ENCODE results near the gene RPS19BP1. TPM values are rescaled to one million over a fixed set of nuclear protein-coding genes. Genes with fewer than 3 reads are reported as not detected.

RPS19BP1 gene
- total and polyA plus RNA-seq, 8 donors = 25.9 to 117 (median 36.7) TPM

DNA sequence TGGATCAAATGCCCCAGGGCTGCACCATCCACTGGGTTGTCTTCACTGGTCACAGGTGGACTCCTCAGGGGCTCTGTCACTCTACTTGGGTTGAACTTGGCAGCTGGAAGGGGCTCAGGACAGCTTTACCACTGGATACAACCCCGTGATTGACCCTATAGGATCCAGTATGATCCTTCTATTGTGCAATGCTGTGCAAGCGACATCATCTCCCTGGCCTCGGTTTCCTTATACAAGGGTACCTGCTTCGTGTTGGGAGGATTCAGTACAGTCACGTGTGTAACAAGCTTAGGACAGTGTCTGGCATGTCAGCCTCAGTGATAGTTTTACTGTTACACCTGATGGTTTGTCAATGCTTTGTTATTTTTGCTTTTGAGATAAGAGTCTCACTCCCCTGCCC lies 51.0 kb downstream of the RPS19BP1 start:
- FAIRE-seq (no peak), ATAC-seq (no peak), DNase-seq (no peak)
- Histone ChIP-seq H3K27me3 (no peaks in the 10 kb centered on the region), H3K27ac (no peak overlapping the region), H3K9me3 (no peaks in the 10 kb centered on the region), H3K4me1 (no peaks in the 10 kb centered on the region), H3K4me3 (no peak overlapping the region), H3K36me3 (no peaks in the 10 kb centered on the region)
- intact Hi-C loops (cut with DNase I) = no loop called here
- WGBS, 2 donors = 80 to 83% methylated on average over 5 of the region's 5 CpGs
- TF ChIP-seq, protein P1, sequence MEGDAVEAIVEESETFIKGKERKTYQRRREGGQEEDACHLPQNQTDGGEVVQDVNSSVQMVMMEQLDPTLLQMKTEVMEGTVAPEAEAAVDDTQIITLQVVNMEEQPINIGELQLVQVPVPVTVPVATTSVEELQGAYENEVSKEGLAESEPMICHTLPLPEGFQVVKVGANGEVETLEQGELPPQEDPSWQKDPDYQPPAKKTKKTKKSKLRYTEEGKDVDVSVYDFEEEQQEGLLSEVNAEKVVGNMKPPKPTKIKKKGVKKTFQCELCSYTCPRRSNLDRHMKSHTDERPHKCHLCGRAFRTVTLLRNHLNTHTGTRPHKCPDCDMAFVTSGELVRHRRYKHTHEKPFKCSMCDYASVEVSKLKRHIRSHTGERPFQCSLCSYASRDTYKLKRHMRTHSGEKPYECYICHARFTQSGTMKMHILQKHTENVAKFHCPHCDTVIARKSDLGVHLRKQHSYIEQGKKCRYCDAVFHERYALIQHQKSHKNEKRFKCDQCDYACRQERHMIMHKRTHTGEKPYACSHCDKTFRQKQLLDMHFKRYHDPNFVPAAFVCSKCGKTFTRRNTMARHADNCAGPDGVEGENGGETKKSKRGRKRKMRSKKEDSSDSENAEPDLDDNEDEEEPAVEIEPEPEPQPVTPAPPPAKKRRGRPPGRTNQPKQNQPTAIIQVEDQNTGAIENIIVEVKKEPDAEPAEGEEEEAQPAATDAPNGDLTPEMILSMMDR (IDR thresholded peaks at IDR 0.05) = no peak

DNA sequence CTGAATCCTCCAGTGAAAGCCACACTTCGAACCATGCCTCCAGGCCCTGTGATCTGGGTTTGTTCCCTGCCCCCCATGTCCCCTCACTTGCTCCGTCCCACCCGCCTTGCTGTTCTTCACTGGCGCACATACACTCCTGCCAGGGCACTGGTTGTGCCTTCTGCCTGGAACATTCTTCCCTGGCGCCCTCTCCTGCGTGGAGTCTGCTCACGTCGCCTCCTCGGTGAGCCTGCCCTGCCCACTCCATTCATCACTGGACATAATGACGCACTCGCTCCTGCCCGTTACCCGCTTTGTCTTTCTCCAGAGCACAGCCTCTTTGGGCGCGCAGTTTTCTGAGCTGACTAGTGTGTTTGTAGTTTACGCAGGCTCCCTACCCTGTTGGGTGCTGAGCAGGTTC lies 51.5 kb downstream of the RPS19BP1 start:
- no peaks in the 10 kb centered on the region for H3K36me3 ChIP-seq

DNA sequence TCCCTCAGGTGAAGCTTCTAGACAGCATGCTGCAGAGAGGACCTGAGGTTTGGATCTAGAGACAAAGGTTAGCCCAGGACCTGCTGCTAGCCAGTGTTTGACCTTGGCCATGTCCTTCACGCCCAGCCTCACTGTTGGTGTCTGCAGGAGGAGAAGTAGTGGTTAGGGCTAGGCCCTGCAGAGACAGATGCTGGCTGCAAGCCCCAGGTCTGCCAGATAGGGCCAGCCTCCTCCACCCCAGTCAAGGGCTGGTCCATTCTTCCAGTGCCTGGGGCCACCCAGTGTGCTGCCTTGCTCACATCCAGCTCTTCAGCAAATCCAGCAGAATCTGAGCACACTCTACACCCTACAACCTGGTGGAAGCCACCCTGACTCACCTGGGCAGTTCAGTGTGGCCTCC lies 52.0 kb downstream of the RPS19BP1 start:
- no peaks in the 10 kb centered on the region for H3K27me3 ChIP-seq
- FAIRE-seq (no peak), ATAC-seq (no peak), DNase-seq (no peak)
- no peaks in the 10 kb centered on the region for H3K36me3 ChIP-seq
- TF ChIP-seq, protein P1 (IDR thresholded peaks at IDR 0.05) = no peak
- no peaks in the 10 kb centered on the region for H3K9me3 ChIP-seq
- 33 to 51% methylated on average over 1 of the region's 1 CpG for WGBS, 2 donors
- no peak overlapping the region for H3K27ac ChIP-seq
- H3K4me3 ChIP-seq = no peak overlapping the region
- no peaks in the 10 kb centered on the region for H3K4me1 ChIP-seq
- intact Hi-C loops (cut with DNase I) = no loop called here

More for the DNA sequence above, 51.5 kb downstream of the RPS19BP1 start:
- TF ChIP-seq, protein P1 (IDR thresholded peaks at IDR 0.05) = no peak
- no peak overlapping the region for H3K27ac ChIP-seq
- no peaks in the 10 kb centered on the region for H3K27me3 ChIP-seq
- no peaks in the 10 kb centered on the region for H3K4me1 ChIP-seq
- no peak overlapping the region for H3K4me3 ChIP-seq
- FAIRE-seq = no peak
- H3K9me3 ChIP-seq = no peaks in the 10 kb centered on the region
- 93 to 94% methylated on average over 16 of the region's 16 CpGs for WGBS, 2 donors
- intact Hi-C loops (cut with DNase I) = no loop called here
- no peak for ATAC-seq
- no peak for DNase-seq

DNA sequence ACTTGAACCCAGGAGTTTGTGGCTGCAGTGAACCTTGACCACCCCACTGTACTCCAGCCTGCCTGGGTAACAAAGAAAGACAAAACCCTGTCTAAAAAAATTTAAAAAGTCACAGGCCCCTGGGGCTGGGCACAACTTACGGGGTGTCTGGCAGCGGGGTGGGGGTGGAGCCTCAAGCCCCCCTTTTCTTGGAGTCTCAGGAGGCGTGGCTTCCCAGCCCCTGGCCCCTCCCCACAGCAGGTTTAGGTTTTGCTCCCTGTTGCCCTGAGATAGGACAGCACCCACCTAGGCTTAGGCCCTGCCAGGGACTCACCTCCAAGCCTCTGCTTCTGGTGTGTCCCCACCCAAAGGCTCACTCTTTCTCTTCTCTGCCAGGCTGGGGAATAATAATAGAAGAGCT lies 53.3 kb downstream of the RPS19BP1 start:
- Histone ChIP-seq H3K27ac (no peak overlapping the region), H3K4me1 (peaks cover 6 to 7% (median 7%) of the 10 kb centered on the region in 3 donors), H3K36me3 (no peaks in the 10 kb centered on the region), H3K9me3 (no peaks in the 10 kb centered on the region), H3K4me3 (no peak overlapping the region), H3K27me3 (no peaks in the 10 kb centered on the region)
- WGBS, 2 donors = 76 to 95% methylated on average over 3 of the region's 3 CpGs
- TF ChIP-seq, protein P1 (IDR thresholded peaks at IDR 0.05) = no peak
- ATAC-seq (no peak), DNase-seq (no peak), FAIRE-seq (no peak)
- intact Hi-C loops (cut with DNase I) = no loop called here

Other genes with a start within 250 kb of the RPS19BP1 start
- 1,000 to 10,000 TPM; 1,199 to 2,601 (median 1,706) TPM for gene RPL3, start 213.1 kb downstream of the RPS19BP1 start, total RNA-seq
- 1,000 to 10,000 TPM; 1,506 to 2,659 TPM for gene RPL3, start 213.1 kb downstream of the RPS19BP1 start, polyA plus RNA-seq
- 10 to 100 TPM; 12.2 to 26.8 (median 15.7) TPM for gene SYNGR1, start 182.8 kb downstream of the RPS19BP1 start, total RNA-seq
- gene SYNGR1, start 182.8 kb downstream of the RPS19BP1 start, polyA plus RNA-seq = 10 to 100 TPM; 18.0 to 19.3 TPM
- gene TAB1, start 133.0 kb downstream of the RPS19BP1 start, total RNA-seq = 10 to 100 TPM in 5 of 6 donors, 1 to 10 TPM in 1; 8.4 to 16.9 (median 15.1) TPM
- gene TAB1, start 133.0 kb downstream of the RPS19BP1 start, polyA plus RNA-seq = 10 to 100 TPM; 13.5 to 16.7 TPM
- gene MGAT3, start 75.7 kb downstream of the RPS19BP1 start, total RNA-seq = 1 to 10 TPM; 1.6 to 4.2 (median 2.5) TPM
- 1 to 10 TPM; 1.5 to 1.9 TPM for gene MGAT3, start 75.7 kb downstream of the RPS19BP1 start, polyA plus RNA-seq
- gene MIEF1, start 30.5 kb downstream of the RPS19BP1 start, total RNA-seq = 10 to 100 TPM in 5 of 6 donors, 1 to 10 TPM in 1; 8.8 to 15.1 (median 12.7) TPM
- 1 to 10 TPM; 6.3 TPM for gene MIEF1, start 30.5 kb downstream of the RPS19BP1 start, polyA plus RNA-seq
- 100 to 1,000 TPM; 155 to 472 (median 217) TPM for gene ATF4, start 12.2 kb downstream of the RPS19BP1 start, total RNA-seq
- gene ATF4, start 12.2 kb downstream of the RPS19BP1 start, polyA plus RNA-seq = 100 to 1,000 TPM; 418 to 423 TPM
- under 1 TPM; 0.04 to 0.09 (median 0.06) TPM for gene CACNA1I, start 38.0 kb upstream of the RPS19BP1 start, total RNA-seq
- under 1 TPM; 0.15 to 0.21 TPM for gene CACNA1I, start 38.0 kb upstream of the RPS19BP1 start, polyA plus RNA-seq